Mucosa of descending colon (tissue), 3 donors: ENCODE measurements around the gene RNF4. TPM values are rescaled to one million over a fixed set of nuclear protein-coding genes. Genes with fewer than 3 reads are reported as not detected.
A peak's percentile ranks its signal among the peaks of the same experiment; 100 is the strongest.

Experiments used
- ATAC-seq: fragments of 200-7000 bp; cut with Tn5 transposase; one replicate; pipeline ENCODE4 v1.9.1; 2020; ENCODE audit warnings: mild to moderate bottlenecking, moderate library complexity
- DNase-seq, 3 donors: peaks; one replicate each; pipeline ENCODE4 v3.0.0-alpha.2; 2020
- H3K36me3 ChIP-seq: fragments of 200-600 bp; one replicate; pipeline ENCODE4 v1.8.0; 2021; ENCODE audit warnings: low read depth, mild to moderate bottlenecking
- H3K4me1 ChIP-seq: fragments of 200-600 bp; one replicate; pipeline ENCODE4 v1.8.0; 2021; ENCODE audit warnings: low read depth, mild to moderate bottlenecking
- H3K4me3 ChIP-seq: fragments of 200-600 bp; one replicate; pipeline ENCODE4 v1.8.0; 2021; ENCODE audit warnings: mild to moderate bottlenecking
- H3K9me3 ChIP-seq: fragments of 200-600 bp; one replicate; pipeline ENCODE4 v1.8.0; 2021; ENCODE audit warnings: mild to moderate bottlenecking
- intact Hi-C, 2 donors: fragments of 100-400 bp; cut with DNase I in 1 of 2; cut with micrococcal nuclease in 1 of 2; formaldehyde crosslinking; loops; one replicate each; pipeline versions ENCODE4 v1.11.0 to v1.11.1; 2022; cut with DNase I, micrococcal nuclease
- total RNA-seq, 3 donors: library from RNA; stranded (reverse); fragmentation: NEBNext Ultra II Directional in 2 of 3; extraction: Animal tissue kit (Norgen Biotek cat#: 25700) in 2 of 3; gene quantifications; one replicate each; pipeline versions ENCODE4 v1.2.1 to v1.2.4, GENCODE V29; 2021 to 2023
- TF ChIP-seq, protein P1 (sequence below): fragments of 200-600 bp; IDR thresholded peaks from one replicate; pipeline ENCODE4 v1.8.0; 2022; ENCODE audit warnings: antibody characterized with exemption, mild to moderate bottlenecking
- donor health status: DM: no; HTN: no; CAD: no; lungs with moderate emphysema.
- donor health status: DM: no; HTN: no; CAD: no.
- donor health status: DM: no; HTN: yes; CAD: no.

Gene RNF4
- total RNA-seq, 3 donors from 2014 or later: 48.0 to 55.1 (median 51.9) TPM

DNA sequence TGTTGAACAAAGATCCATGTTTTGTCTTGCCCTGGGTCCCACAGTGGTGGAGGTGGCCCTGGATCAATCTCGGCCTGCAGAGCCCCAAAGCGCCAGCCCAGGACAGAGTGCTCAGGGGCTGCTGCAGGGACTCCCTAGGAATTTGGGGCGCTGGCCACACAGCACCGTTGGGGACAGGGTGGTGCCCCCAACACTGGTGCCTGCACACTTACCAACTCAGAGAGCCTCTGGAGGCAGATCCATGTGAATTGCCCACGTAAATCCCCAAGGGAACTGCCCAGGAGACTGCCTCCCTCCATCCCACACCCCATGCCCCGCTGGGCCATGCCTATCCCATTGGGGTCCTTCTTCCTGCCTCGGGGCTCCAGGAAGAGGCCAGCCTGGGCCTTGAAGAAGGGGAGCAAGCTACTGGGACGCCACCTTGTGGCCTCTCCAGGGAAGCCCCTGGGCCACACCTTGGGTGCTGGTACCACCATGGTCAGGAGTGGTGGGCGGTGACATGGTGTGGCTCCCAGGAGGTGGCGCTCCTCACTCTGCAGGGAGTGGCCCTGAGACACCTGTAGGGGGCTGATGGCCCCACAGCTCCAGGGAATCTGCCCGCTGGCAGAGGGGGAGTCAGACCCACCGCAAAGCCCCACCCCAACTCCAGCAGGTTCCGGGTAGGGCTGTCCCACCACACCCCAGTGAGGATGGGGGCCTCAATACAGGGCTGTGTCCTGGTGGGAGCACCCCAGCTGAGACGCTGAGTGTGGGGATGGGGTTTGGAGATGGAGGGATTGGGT, 27.3 kb upstream of the RNF4 start:
- no peak overlapping the region for H3K4me3 ChIP-seq
- no peaks in the 10 kb centered on the region for H3K36me3 ChIP-seq
- no peaks in the 10 kb centered on the region for H3K4me1 ChIP-seq
- intact Hi-C loops: loop anchor here in 1 of 2 donors (5.0 kb wide), 1 partner anchor 219 kb away; no protein-coding TSS in a partner anchor
- TF ChIP-seq, protein P1, sequence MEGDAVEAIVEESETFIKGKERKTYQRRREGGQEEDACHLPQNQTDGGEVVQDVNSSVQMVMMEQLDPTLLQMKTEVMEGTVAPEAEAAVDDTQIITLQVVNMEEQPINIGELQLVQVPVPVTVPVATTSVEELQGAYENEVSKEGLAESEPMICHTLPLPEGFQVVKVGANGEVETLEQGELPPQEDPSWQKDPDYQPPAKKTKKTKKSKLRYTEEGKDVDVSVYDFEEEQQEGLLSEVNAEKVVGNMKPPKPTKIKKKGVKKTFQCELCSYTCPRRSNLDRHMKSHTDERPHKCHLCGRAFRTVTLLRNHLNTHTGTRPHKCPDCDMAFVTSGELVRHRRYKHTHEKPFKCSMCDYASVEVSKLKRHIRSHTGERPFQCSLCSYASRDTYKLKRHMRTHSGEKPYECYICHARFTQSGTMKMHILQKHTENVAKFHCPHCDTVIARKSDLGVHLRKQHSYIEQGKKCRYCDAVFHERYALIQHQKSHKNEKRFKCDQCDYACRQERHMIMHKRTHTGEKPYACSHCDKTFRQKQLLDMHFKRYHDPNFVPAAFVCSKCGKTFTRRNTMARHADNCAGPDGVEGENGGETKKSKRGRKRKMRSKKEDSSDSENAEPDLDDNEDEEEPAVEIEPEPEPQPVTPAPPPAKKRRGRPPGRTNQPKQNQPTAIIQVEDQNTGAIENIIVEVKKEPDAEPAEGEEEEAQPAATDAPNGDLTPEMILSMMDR: peak; percentile 68
- peak; percentile 91 for ATAC-seq
- peak; percentile 63 to 78 (median 78) for DNase-seq
- no peaks in the 10 kb centered on the region for H3K9me3 ChIP-seq

- intact Hi-C loops: loop anchor here in 1 of 2 donors (5.0 kb wide), 1 partner anchor 220 kb away; no protein-coding TSS in a partner anchor
- H3K36me3 ChIP-seq: no peaks in the 10 kb centered on the region
- no peaks in the 10 kb centered on the region for H3K9me3 ChIP-seq
- DNase-seq (peak in 1 of 3 donors; percentile 41), ATAC-seq (no peak)
- no peaks in the 10 kb centered on the region for H3K4me1 ChIP-seq
- H3K4me3 ChIP-seq: no peak overlapping the region
- TF ChIP-seq, protein P1: no peak
Measured at GRCh38 chr4:2442175-2442993, 26.5 kb upstream of the RNF4 start.

DNA sequence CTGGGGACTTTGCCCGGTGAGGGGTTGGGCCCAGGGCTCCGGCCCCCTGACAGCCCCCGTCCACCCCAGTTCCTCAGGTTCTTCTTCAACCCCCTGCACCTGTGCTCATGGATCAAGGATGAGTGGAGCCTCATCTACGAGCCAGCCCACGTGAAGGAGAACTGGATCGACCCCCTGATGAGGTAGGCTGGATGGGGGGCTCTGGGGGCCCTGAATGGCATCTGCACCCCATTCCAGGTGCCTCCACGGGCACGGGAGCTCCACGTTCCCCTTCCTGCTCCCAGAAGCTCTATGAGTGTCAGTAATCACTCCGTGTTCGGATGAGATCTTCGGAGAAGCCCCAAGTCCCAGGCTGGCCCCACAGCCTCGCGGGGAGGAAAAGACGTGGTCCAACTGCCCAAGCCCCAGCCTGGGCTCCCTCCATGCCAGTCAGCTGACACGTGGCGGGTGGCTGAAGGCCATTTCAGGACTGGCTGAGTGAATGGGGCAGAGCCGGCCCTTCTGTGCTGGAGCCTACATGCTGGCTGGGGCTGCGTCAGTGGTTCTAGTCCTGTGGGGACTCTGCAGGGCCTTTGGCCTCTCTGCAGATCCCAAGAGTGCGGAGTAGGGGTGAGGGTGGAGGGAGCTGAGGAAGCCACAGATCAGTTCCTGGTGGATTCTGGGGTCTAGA, 25.7 kb upstream of the RNF4 start:
- H3K4me1 ChIP-seq: no peaks in the 10 kb centered on the region
- ATAC-seq (no peak), DNase-seq (peak in 1 of 3 donors; percentile 29)
- H3K9me3 ChIP-seq: no peaks in the 10 kb centered on the region
- no peak overlapping the region for H3K4me3 ChIP-seq
- TF ChIP-seq, protein P1: no peak
- no peaks in the 10 kb centered on the region for H3K36me3 ChIP-seq
- intact Hi-C loops: loop anchor here in 1 of 2 donors (5.0 kb wide), 1 partner anchor 221 kb away; no protein-coding TSS in a partner anchor

GRCh38 chr4:2443956-2444740, 24.8 kb upstream of the RNF4 start:
- ATAC-seq (no peak), DNase-seq (peak in 1 of 3 donors; percentile 33)
- intact Hi-C loops: loop anchor here in 1 of 2 donors (5.0 kb wide), 1 partner anchor 222 kb away; no protein-coding TSS in a partner anchor
- H3K36me3 ChIP-seq: no peaks in the 10 kb centered on the region
- no peaks in the 10 kb centered on the region for H3K9me3 ChIP-seq
- TF ChIP-seq, protein P1: no peak
- H3K4me1 ChIP-seq: no peaks in the 10 kb centered on the region
- H3K4me3 ChIP-seq: no peak overlapping the region
